ENCODE results near the gene TRAPPC8.

DNA sequence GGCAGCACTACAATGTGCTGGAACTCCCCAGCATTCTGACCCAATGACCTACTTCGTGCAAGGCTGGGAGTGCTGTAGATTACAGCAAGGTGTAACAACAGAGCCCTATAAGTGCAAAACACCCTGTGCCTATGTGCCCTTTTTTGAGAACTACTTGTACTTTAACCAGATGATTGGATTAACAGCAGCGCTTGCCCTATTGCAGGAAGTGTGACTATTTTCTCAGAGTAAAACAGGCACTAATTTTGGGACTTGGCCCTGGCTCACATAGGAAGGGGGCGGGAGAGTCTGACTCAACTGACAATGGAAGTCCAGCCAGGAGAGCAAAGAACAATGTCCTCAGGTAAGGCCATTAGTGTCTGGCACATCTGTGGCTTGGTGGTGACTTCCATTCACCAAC, 40.1 kb upstream of the TRAPPC8 start:
- TF ChIP-seq TARDBP (IDR thresholded peaks at IDR 0.05) (no peak), FOXM1 (IDR thresholded peaks at IDR 0.05; ENCODE audit: borderline replicate concordance) (no peak), ARNT (IDR thresholded peaks at IDR 0.05) (no peak), FOXK2 (IDR thresholded peaks at IDR 0.05) (no peak), SP1 (IDR thresholded peaks at IDR 0.05) (no peak), ELF4 (IDR thresholded peaks at IDR 0.05) (no peak), FOXA1 (IDR thresholded peaks at IDR 0.05) (no peak), L3MBTL2 (conservative IDR thresholded peaks at IDR 0.05) (no peak), SUZ12 (IDR thresholded peaks at IDR 0.05) (no peak), BHLHE40 (IDR thresholded peaks at IDR 0.05; ENCODE audit: borderline replicate concordance) (no peak)

All from HEK293T (cell line).